Astrocyte of the spinal cord (primary cell): Measurements from ENCODE around the gene NPTX1.

ENCODE experiments used
- DNase-seq: peaks from one replicate; pipeline ENCODE4 v3.0.0; 2011; ENCODE audit warnings: low read depth, low spot score
- H3K4me3 ChIP-seq: 2 replicates; pipeline ENCODE4 v1.5.1; 2011; ENCODE audit warnings: low read depth, mild to moderate bottlenecking, low read length, moderate library complexity
- CTCF ChIP-seq: IDR thresholded peaks from 2 replicates; pipeline ENCODE4 v1.5.1; 2012; ENCODE audit warnings: low read depth, mild to moderate bottlenecking, low read length, inconsistent platforms
- in situ Hi-C: cut with HindIII; loops from 2 replicates; pipeline ENCODE4 v1.10.0; 2017; ENCODE audit warnings: low sequenced_read_pairs

The NPTX1 gene

GRCh38 chr17:80474961-80475909, 1.2 kb downstream of the NPTX1 start:
- in situ Hi-C loops: no loop called here
- TF ChIP-seq CTCF: no peak
- no peak for DNase-seq
- H3K4me3 ChIP-seq: no peak overlapping the region

- peak; percentile 20 for TF ChIP-seq CTCF
- H3K4me3 ChIP-seq: no peak overlapping the region
- in situ Hi-C loops: no loop called here
- DNase-seq: peak; percentile 46
Observed at GRCh38 chr17:80474231-80474960, 2.0 kb downstream of the NPTX1 start.

GRCh38 chr17:80473701-80474100, 2.7 kb downstream of the NPTX1 start:
- no peak for TF ChIP-seq CTCF
- in situ Hi-C loops: no loop called here
- no peak overlapping the region for H3K4me3 ChIP-seq
- no peak for DNase-seq

GRCh38 chr17:80472996-80473395, 3.4 kb downstream of the NPTX1 start:
- in situ Hi-C loops: no loop called here

GRCh38 chr17:80471922-80472321, 4.5 kb downstream of the NPTX1 start:
- no peak for DNase-seq
- in situ Hi-C loops: no loop called here
- H3K4me3 ChIP-seq: no peak overlapping the region
- no peak for TF ChIP-seq CTCF

More at GRCh38 chr17:80472996-80473395, 3.4 kb downstream of the NPTX1 start:
- no peak for DNase-seq
- TF ChIP-seq CTCF: no peak
- H3K4me3 ChIP-seq: no peak overlapping the region

- no peak for DNase-seq
- in situ Hi-C loops: no loop called here
- H3K4me3 ChIP-seq: no peak overlapping the region
- TF ChIP-seq CTCF: no peak
Observed at GRCh38 chr17:80470603-80471002, 5.8 kb downstream of the NPTX1 start.
